Measurements from ENCODE around the gene WFDC8.

WFDC8 gene

GRCh38 chr20:45545754-45546453, 33.2 kb downstream of the WFDC8 start:
- H3K4me3 ChIP-seq (ENCODE audit: low read length): no peak overlapping the region
- no peak overlapping the region for H3K9ac ChIP-seq (ENCODE audit: low read length)
- no peaks in the 10 kb centered on the region for H3K27me3 ChIP-seq (ENCODE audit: control insufficient read depth, insufficient read depth, low read length)

DNA sequence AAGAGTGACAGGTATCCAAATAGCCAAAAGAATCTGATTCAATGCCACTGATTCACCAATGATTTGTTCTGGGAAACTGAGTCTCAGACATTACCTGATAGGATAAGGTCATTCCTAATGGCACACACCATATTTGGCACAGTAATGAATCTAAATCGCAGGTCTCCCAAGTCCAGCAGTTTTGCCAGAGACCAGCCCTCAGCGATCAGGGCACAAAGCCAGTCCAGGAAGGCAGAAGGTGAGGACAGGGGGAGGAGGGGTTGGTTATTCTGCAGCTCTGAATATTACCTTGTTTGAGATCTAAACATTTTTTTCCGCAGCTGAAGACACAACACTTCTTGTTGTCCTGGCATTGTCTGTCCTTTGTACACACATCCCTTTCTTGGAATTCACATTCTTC, 33.7 kb downstream of the WFDC8 start:
- Histone ChIP-seq H3K9ac (ENCODE audit: low read length) (no peak overlapping the region), H3K27me3 (ENCODE audit: control insufficient read depth, insufficient read depth, low read length) (no peaks in the 10 kb centered on the region), H3K4me3 (ENCODE audit: low read length) (no peak overlapping the region), H3K27ac (ENCODE audit: low read depth, low read length) (no peak overlapping the region), H3K36me3 (ENCODE audit: control insufficient read depth, insufficient read depth, low read length) (no peaks in the 10 kb centered on the region), H3K4me1 (ENCODE audit: control insufficient read depth, insufficient read depth, low read length) (no peaks in the 10 kb centered on the region)

More at GRCh38 chr20:45545754-45546453, 33.2 kb downstream of the WFDC8 start:
- H3K36me3 ChIP-seq (ENCODE audit: control insufficient read depth, insufficient read depth, low read length): no peaks in the 10 kb centered on the region
- H3K4me1 ChIP-seq (ENCODE audit: control insufficient read depth, insufficient read depth, low read length): no peaks in the 10 kb centered on the region
- no peak overlapping the region for H3K27ac ChIP-seq (ENCODE audit: low read depth, low read length)

GRCh38 chr20:45539382-45539781, 39.7 kb downstream of the WFDC8 start, which contains the start of gene WFDC6:
TSS of gene WFDC6 (minus strand) at chr20:45539482. CDS start at chr20:45539407, 75 bp downstream.
- H3K4me1 ChIP-seq (ENCODE audit: control insufficient read depth, insufficient read depth, low read length): no peaks in the 10 kb centered on the region
- no peak within 1 kb of the TSS for H3K4me3 ChIP-seq (ENCODE audit: low read length)
- H3K27ac ChIP-seq (ENCODE audit: low read depth, low read length): no peak within 1 kb of the TSS
- H3K36me3 ChIP-seq (ENCODE audit: control insufficient read depth, insufficient read depth, low read length): no peaks in the 10 kb centered on the region
- H3K27me3 ChIP-seq (ENCODE audit: control insufficient read depth, insufficient read depth, low read length): no peaks in the 10 kb centered on the region
- no peak within 1 kb of the TSS for H3K9ac ChIP-seq (ENCODE audit: low read length)

DNA sequence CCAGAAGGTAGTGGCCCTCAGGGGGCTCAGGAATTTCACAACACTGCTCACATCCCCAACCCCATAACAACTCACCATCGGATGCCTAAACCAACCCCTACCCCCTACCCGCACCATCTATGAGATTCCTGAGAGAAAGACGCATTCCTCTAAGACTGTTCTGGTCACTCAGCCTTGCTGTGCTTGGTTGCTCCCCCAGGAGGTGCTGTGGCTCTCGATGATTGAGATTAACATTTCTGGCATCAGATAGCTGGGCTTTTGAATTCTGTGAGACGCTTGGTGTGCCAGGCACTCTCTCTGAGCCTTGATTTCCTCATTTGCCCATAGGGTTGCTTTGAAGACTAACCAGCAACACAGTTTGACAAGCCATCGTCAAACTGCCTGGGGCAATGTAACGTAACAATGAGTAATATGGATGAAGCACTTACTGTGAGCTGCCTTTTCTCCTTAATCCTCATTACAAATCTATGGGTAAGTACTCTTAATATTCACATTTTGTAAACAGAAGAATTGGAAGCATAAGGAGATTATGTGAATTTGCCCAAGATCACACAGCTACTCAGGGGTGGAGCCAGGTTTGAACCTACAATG, 40.8 kb downstream of the WFDC8 start:
- H3K4me1 ChIP-seq (ENCODE audit: control insufficient read depth, insufficient read depth, low read length): no peaks in the 10 kb centered on the region
- H3K9ac ChIP-seq (ENCODE audit: low read length): no peak overlapping the region
- no peak overlapping the region for H3K4me3 ChIP-seq (ENCODE audit: low read length)
- no peaks in the 10 kb centered on the region for H3K36me3 ChIP-seq (ENCODE audit: control insufficient read depth, insufficient read depth, low read length)
- H3K27me3 ChIP-seq (ENCODE audit: control insufficient read depth, insufficient read depth, low read length): no peaks in the 10 kb centered on the region
- H3K27ac ChIP-seq (ENCODE audit: low read depth, low read length): no peak overlapping the region

DNA sequence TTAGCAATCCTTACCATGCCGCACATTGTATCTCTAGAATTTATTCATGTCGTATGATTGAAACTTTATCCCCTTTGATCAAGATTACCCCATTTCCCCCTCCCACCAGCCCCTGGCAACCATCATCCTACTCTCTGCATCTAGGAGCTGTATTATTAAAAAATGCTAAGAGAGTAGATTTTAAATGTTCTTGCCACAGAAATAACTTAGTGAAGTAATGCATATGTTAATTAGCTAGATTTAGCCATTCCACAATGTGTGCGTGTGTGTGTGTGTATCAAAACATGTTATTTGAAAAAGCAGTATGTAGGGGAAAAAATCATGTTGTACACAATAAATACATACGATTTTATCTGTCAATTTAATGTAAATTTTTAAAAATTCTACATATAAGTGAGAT, 51.8 kb downstream of the WFDC8 start:
- Histone ChIP-seq H3K9ac (ENCODE audit: low read length) (no peak overlapping the region), H3K36me3 (ENCODE audit: control insufficient read depth, insufficient read depth, low read length) (no peaks in the 10 kb centered on the region), H3K4me3 (ENCODE audit: low read length) (no peak overlapping the region), H3K27me3 (ENCODE audit: control insufficient read depth, insufficient read depth, low read length) (no peaks in the 10 kb centered on the region), H3K27ac (ENCODE audit: low read depth, low read length) (no peak overlapping the region), H3K4me1 (ENCODE audit: control insufficient read depth, insufficient read depth, low read length) (no peaks in the 10 kb centered on the region)

- no peaks in the 10 kb centered on the region for H3K4me1 ChIP-seq (ENCODE audit: control insufficient read depth, insufficient read depth, low read length)
- no peak overlapping the region for H3K9ac ChIP-seq (ENCODE audit: low read length)
- H3K4me3 ChIP-seq (ENCODE audit: low read length): no peak overlapping the region
- no peak overlapping the region for H3K27ac ChIP-seq (ENCODE audit: low read depth, low read length)
- H3K36me3 ChIP-seq (ENCODE audit: control insufficient read depth, insufficient read depth, low read length): no peaks in the 10 kb centered on the region
- H3K27me3 ChIP-seq (ENCODE audit: control insufficient read depth, insufficient read depth, low read length): no peaks in the 10 kb centered on the region
Measured at GRCh38 chr20:45523821-45524220, 55.3 kb downstream of the WFDC8 start.

DNA sequence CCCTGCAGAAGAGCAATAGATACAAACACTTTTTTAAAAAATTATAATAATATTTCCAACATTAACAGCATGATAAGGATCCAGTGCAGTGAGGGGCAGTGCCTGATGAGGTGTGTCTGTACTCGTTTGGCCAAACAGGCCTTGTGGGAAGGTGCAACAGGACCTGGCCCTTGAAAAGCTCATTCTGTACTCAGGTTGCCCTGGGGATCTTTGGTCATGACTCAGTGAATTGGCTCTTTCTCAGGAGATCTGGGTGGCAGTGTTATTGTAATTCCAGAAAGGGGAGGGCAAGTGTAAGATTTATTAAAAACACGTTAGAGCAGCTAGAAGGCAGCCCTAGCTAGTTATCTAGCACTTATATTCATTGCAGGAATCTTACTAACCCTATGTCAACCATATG, 60.8 kb downstream of the WFDC8 start:
- Histone ChIP-seq H3K4me1 (ENCODE audit: control insufficient read depth, insufficient read depth, low read length) (no peaks in the 10 kb centered on the region), H3K27me3 (ENCODE audit: control insufficient read depth, insufficient read depth, low read length) (no peaks in the 10 kb centered on the region), H3K9ac (ENCODE audit: low read length) (no peak overlapping the region), H3K4me3 (ENCODE audit: low read length) (no peak overlapping the region), H3K27ac (ENCODE audit: low read depth, low read length) (no peak overlapping the region), H3K36me3 (ENCODE audit: control insufficient read depth, insufficient read depth, low read length) (no peaks in the 10 kb centered on the region)

DNA sequence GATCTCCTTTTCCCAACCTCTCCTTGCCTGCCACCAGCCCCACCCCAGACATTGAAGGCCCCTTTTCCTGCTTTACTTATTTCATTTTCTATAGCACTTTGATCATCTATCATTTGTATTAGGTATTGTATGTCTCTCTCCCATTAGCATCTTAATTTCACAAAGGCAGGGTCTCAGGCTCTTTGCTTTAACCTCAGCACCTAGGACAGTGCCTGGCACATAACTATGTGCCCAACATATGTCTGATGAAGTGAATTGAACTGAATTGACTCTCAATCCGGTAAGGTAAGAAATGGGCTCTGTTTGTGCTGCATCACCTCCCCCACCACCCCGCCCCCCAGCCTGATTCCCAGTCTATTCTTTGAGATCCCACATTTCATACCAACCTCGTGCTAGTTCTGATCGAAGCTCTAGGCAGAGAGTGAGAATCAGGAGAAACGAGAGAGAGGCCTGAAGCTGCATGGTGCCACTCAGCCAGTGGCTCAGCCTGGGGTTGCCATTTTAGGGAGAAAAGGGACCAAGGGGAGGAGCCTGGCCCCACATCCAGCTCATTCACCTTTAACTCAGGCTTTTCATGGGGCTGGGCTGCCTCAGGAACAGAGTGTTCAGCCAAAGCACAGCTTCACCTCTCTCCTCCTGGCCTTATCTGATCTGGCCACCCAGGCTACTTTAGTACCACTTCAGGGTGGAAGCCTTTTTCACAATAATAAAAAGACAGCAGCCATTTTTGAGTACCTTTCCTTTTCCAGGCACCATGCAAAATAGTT, 63.8 kb downstream of the WFDC8 start, which contains the start of gene SPINT3:
Gene SPINT3 (minus strand): TSS at position 476 of the 767 bp plus-strand sequence. CDS start 14 bp downstream, at position 462.
- Histone ChIP-seq H3K36me3 (ENCODE audit: control insufficient read depth, insufficient read depth, low read length) (no peaks in the 10 kb centered on the region), H3K27ac (ENCODE audit: low read depth, low read length) (no peak within 1 kb of the TSS), H3K27me3 (ENCODE audit: control insufficient read depth, insufficient read depth, low read length) (no peaks in the 10 kb centered on the region), H3K4me3 (ENCODE audit: low read length) (no peak within 1 kb of the TSS), H3K9ac (ENCODE audit: low read length) (no peak within 1 kb of the TSS), H3K4me1 (ENCODE audit: control insufficient read depth, insufficient read depth, low read length) (no peaks in the 10 kb centered on the region)

DNA sequence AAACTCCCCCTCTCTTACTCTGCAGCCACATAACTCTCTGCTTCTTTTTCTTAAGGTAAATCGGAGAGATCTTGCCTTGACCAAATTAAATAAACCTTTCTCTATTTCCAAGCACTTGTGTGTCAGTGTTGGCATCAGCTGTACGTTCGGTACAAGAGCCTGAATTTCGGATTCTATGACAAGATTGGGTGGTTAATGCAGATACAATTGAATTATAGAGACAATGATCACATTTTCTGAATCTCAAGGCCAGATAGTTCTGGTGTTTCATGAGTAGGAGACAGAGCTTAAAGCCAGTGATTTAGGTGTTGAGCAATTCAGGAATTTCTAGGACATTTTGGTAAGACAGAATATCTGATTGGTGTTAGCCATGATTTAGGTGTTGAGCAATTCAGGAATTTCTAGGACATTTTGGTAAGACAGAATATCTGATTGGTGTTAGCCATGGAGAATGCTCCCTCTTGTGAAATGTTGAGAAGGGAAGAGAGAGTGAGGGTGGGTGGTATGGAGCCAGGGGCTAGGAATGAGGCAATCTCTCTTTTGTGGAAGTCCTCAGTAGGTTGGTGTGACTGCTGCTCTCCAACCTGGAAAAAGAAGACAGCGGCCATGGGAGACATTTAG, 68.7 kb downstream of the WFDC8 start:
- H3K9ac ChIP-seq (ENCODE audit: low read length): no peak overlapping the region
- no peaks in the 10 kb centered on the region for H3K4me1 ChIP-seq (ENCODE audit: control insufficient read depth, insufficient read depth, low read length)
- no peak overlapping the region for H3K27ac ChIP-seq (ENCODE audit: low read depth, low read length)
- no peaks in the 10 kb centered on the region for H3K27me3 ChIP-seq (ENCODE audit: control insufficient read depth, insufficient read depth, low read length)
- no peak overlapping the region for H3K4me3 ChIP-seq (ENCODE audit: low read length)
- H3K36me3 ChIP-seq (ENCODE audit: control insufficient read depth, insufficient read depth, low read length): no peaks in the 10 kb centered on the region

GRCh38 chr20:45509091-45509490, 70.0 kb downstream of the WFDC8 start:
- Histone ChIP-seq H3K36me3 (ENCODE audit: control insufficient read depth, insufficient read depth, low read length) (no peaks in the 10 kb centered on the region), H3K4me1 (ENCODE audit: control insufficient read depth, insufficient read depth, low read length) (no peaks in the 10 kb centered on the region), H3K4me3 (ENCODE audit: low read length) (no peak overlapping the region), H3K27me3 (ENCODE audit: control insufficient read depth, insufficient read depth, low read length) (no peaks in the 10 kb centered on the region), H3K9ac (ENCODE audit: low read length) (no peak overlapping the region), H3K27ac (ENCODE audit: low read depth, low read length) (no peak overlapping the region)

- H3K27me3 ChIP-seq (ENCODE audit: control insufficient read depth, insufficient read depth, low read length): no peaks in the 10 kb centered on the region
- H3K4me3 ChIP-seq (ENCODE audit: low read length): no peak overlapping the region
- no peaks in the 10 kb centered on the region for H3K36me3 ChIP-seq (ENCODE audit: control insufficient read depth, insufficient read depth, low read length)
- no peak overlapping the region for H3K27ac ChIP-seq (ENCODE audit: low read depth, low read length)
- H3K9ac ChIP-seq (ENCODE audit: low read length): no peak overlapping the region
- no peaks in the 10 kb centered on the region for H3K4me1 ChIP-seq (ENCODE audit: control insufficient read depth, insufficient read depth, low read length)
Measured at GRCh38 chr20:45508068-45508886, 70.8 kb downstream of the WFDC8 start.
